CD4-positive, alpha-beta T cell (primary cell): ENCODE results near the gene PLXNA2. TPM values are rescaled to one million over a fixed set of nuclear protein-coding genes. Genes with fewer than 3 reads are reported as not detected.

Source experiments
- ATAC-seq: fragments of 200-7000 bp; cut with Tn5 transposase; one replicate; pipeline ENCODE4 v1.10.0; 2022; ENCODE audit warnings: mild to moderate bottlenecking; ENCODE audit not compliant: poor library complexity
- CTCF ChIA-PET: fragments of 350-600 bp; sonication (Branson Sonifier 250); formaldehyde crosslinking; loops from one replicate; lab custom pipeline; 2021; ENCODE audit warnings: antibody characterized with exemption, inconsistent platforms; lab: Charles Lee
- POLR2A ChIA-PET: fragments of 350-600 bp; sonication (Branson Sonifier 250); formaldehyde crosslinking; loops from one replicate; lab custom pipeline; 2021; ENCODE audit warnings: antibody characterized with exemption, inconsistent platforms; lab: Charles Lee
- DNase-seq, 14 experiments: peaks; one replicate each; pipeline ENCODE4 v3.0.0-alpha.2; 2013 to 2020; ENCODE audit warnings: mixed read lengths in 2 of 14
- H3K27ac ChIP-seq, 2 donors: one replicate each; pipeline versions ENCODE4 v1.5.1 to v1.7.0; 2013; ENCODE audit warnings: low read length in 2 of 2, low read depth in 1 of 2, mild to moderate bottlenecking in 1 of 2
- H3K27me3 ChIP-seq, 2 experiments: 1 replicate in 1 of 2; 2 replicates in 1 of 2; pipeline versions ENCODE4 v1.6.1 to v1.7.0; 2013; ENCODE audit warnings: low read length in 2 of 2, control low read depth in 1 of 2, mild to moderate bottlenecking in 1 of 2, moderate library complexity in 1 of 2; ENCODE audit not compliant: insufficient read depth in 2 of 2, control insufficient read depth in 1 of 2
- H3K36me3 ChIP-seq: one replicate; pipeline ENCODE4 v1.6.1; 2013; ENCODE audit warnings: low read length, control low read depth; ENCODE audit not compliant: insufficient read depth
- H3K4me1 ChIP-seq: one replicate; pipeline ENCODE4 v1.6.1; 2013; ENCODE audit warnings: low read length, control low read depth; ENCODE audit not compliant: insufficient read depth
- H3K4me3 ChIP-seq: one replicate; pipeline ENCODE4 v1.5.1; 2013; ENCODE audit warnings: mild to moderate bottlenecking, low read length, moderate library complexity
- H3K9me3 ChIP-seq, 2 experiments: 1 replicate in 1 of 2; 2 replicates in 1 of 2; pipeline versions ENCODE4 v1.6.1 to v1.7.0; 2013; ENCODE audit warnings: low read length in 2 of 2, mild to moderate bottlenecking in 2 of 2, control low read depth in 1 of 2, moderate library complexity in 1 of 2; ENCODE audit not compliant: control insufficient read depth in 1 of 2, insufficient read depth in 1 of 2
- H3K27ac Mint-ChIP-seq: one replicate; pipeline ENCODE4 v1.8.0; 2020; ENCODE audit warnings: mixed read lengths
- H3K27me3 Mint-ChIP-seq: one replicate; pipeline ENCODE4 v1.8.0; 2021; ENCODE audit warnings: mixed read lengths
- H3K36me3 Mint-ChIP-seq: one replicate; pipeline ENCODE4 v1.8.0; 2021; ENCODE audit warnings: low read depth, mixed read lengths
- H3K4me1 Mint-ChIP-seq: one replicate; pipeline ENCODE4 v1.8.0; 2021; ENCODE audit warnings: low read depth, mixed read lengths
- H3K4me3 Mint-ChIP-seq: one replicate; pipeline ENCODE4 v1.8.0; 2020; ENCODE audit warnings: mild to moderate bottlenecking, mixed read lengths
- H3K9me3 Mint-ChIP-seq: one replicate; pipeline ENCODE4 v1.8.0; 2020; ENCODE audit warnings: mixed read lengths
- CTCF ChIP-seq: fragments of 200-600 bp; IDR thresholded peaks from one replicate; pipeline ENCODE4 v1.8.0; 2022; ENCODE audit warnings: antibody characterized with exemption, mild to moderate bottlenecking
- intact Hi-C, 2 experiments: fragments of 100-400 bp; cut with DNase I in 1 of 2; cut with micrococcal nuclease in 1 of 2; formaldehyde crosslinking; loops; one replicate each; pipeline versions ENCODE4 v1.15.1 to v1.9.0; 2023 to 2025; cut with DNase I, micrococcal nuclease
- total RNA-seq, 174 experiments: library from RNA in 2 of 174; stranded (reverse) in 2 of 174; gene quantifications; one replicate each; pipeline ENCODE4 v1.2.3 and lab custom pipeline; 2021 to 2026

The PLXNA2 gene
- total RNA-seq, 2 experiments from 2014 or later, result 0.75 to 0.77 TPM

- TF ChIP-seq CTCF, result no peak
- no peaks in the 10 kb centered on the region for H3K36me3 ChIP-seq
- H3K27me3 ChIP-seq, result no peaks in the 10 kb centered on the region
- ChIA-PET CTCF (interaction anchor here (4.2 kb wide), 1 partner anchor 11 kb away, joined by 15 read pairs; no protein-coding TSS in a partner anchor), POLR2A (no interaction called here)
- Mint-ChIP-seq H3K9me3 (no peaks in the 10 kb centered on the region), H3K4me3 (no peak overlapping the region), H3K4me1 (no peaks in the 10 kb centered on the region), H3K36me3 (no peaks in the 10 kb centered on the region), H3K27ac (no peak overlapping the region), H3K27me3 (no peaks in the 10 kb centered on the region)
- no peak overlapping the region for H3K4me3 ChIP-seq
- no peak for ATAC-seq
- no peaks in the 10 kb centered on the region for H3K4me1 ChIP-seq
- no peak for DNase-seq
- intact Hi-C loops, result no loop called here
- H3K9me3 ChIP-seq, result no peaks in the 10 kb centered on the region
- no peak overlapping the region for H3K27ac ChIP-seq
Observed at GRCh38 chr1:208008534-208008933, 235.7 kb downstream of the PLXNA2 start.

- CTCF ChIA-PET, result interaction anchor here (4.2 kb wide), 1 partner anchor 10 kb away, joined by 15 read pairs; no protein-coding TSS in a partner anchor
Observed at GRCh38 chr1:208007938-208008342, 236.2 kb downstream of the PLXNA2 start.

GRCh38 chr1:208007319-208007937 lies 236.8 kb downstream of the PLXNA2 start:
- ATAC-seq, result no peak
- H3K36me3 Mint-ChIP-seq, result no peaks in the 10 kb centered on the region
- no peaks in the 10 kb centered on the region for H3K27me3 Mint-ChIP-seq
- Histone ChIP-seq H3K4me1 (no peaks in the 10 kb centered on the region), H3K27me3 (no peaks in the 10 kb centered on the region), H3K36me3 (no peaks in the 10 kb centered on the region), H3K4me3 (no peak overlapping the region), H3K9me3 (no peaks in the 10 kb centered on the region), H3K27ac (no peak overlapping the region)
- ChIA-PET POLR2A (no interaction called here), CTCF (interaction anchor here (4.2 kb wide), 1 partner anchor 10 kb away, joined by 15 read pairs; no protein-coding TSS in a partner anchor)
- no peak overlapping the region for H3K27ac Mint-ChIP-seq
- TF ChIP-seq CTCF, result no peak
- intact Hi-C loops, result no loop called here
- no peaks in the 10 kb centered on the region for H3K9me3 Mint-ChIP-seq
- no peak for DNase-seq
- H3K4me3 Mint-ChIP-seq, result no peak overlapping the region
- no peaks in the 10 kb centered on the region for H3K4me1 Mint-ChIP-seq

More at GRCh38 chr1:208007938-208008342, 236.2 kb downstream of the PLXNA2 start:
- no peak for TF ChIP-seq CTCF
- H3K27me3 Mint-ChIP-seq, result no peaks in the 10 kb centered on the region
- Histone ChIP-seq H3K27ac (no peak overlapping the region), H3K9me3 (no peaks in the 10 kb centered on the region), H3K4me1 (no peaks in the 10 kb centered on the region), H3K27me3 (no peaks in the 10 kb centered on the region), H3K36me3 (no peaks in the 10 kb centered on the region), H3K4me3 (no peak overlapping the region)
- intact Hi-C loops, result no loop called here
- no peak overlapping the region for H3K4me3 Mint-ChIP-seq
- H3K4me1 Mint-ChIP-seq, result no peaks in the 10 kb centered on the region
- no peaks in the 10 kb centered on the region for H3K9me3 Mint-ChIP-seq
- POLR2A ChIA-PET, result no interaction called here
- no peak overlapping the region for H3K27ac Mint-ChIP-seq
- DNase-seq (no peak), ATAC-seq (no peak)
- H3K36me3 Mint-ChIP-seq, result no peaks in the 10 kb centered on the region
